ENCODE results near the gene CNTNAP2. TPM values are rescaled to one million over a fixed set of nuclear protein-coding genes. Genes with fewer than 3 reads are reported as not detected.
A peak's percentile ranks its signal among the peaks of the same experiment; 100 is the strongest.

CNTNAP2 gene
- total and polyA plus RNA-seq, 2 donors from 2014 or later, result 0.06 to 0.13 TPM

GRCh38 chr7:146514304-146514703 is 397.7 kb downstream of the CNTNAP2 start:
- H3K9me3 ChIP-seq (ENCODE audit: control insufficient read depth in 2 of 3, insufficient read depth in 1 of 3, low read length in 3 of 3), result peaks cover 0 to 6% (median 2%) of the 10 kb centered on the region in 3 donors
- no peaks in the 10 kb centered on the region for H3K36me3 ChIP-seq (ENCODE audit: control insufficient read depth in 2 of 3, insufficient read depth in 3 of 3, low read length in 3 of 3)
- H3K9ac ChIP-seq (ENCODE audit: low read length in 3 of 3), result no peak overlapping the region
- intact Hi-C loops (cut with DNase I), result no loop called here
- no peaks in the 10 kb centered on the region for H3K27me3 ChIP-seq (ENCODE audit: control insufficient read depth, insufficient read depth, low read length)
- no peak for TF ChIP-seq CTCF (IDR thresholded peaks at IDR 0.05; ENCODE audit: borderline replicate concordance, extremely low read depth, insufficient read depth)
- FAIRE-seq, result no peak
- no peak overlapping the region for H3K4me3 ChIP-seq (ENCODE audit: low read length in 3 of 3)
- DNase-seq, result no peak
- H3K4me1 ChIP-seq (ENCODE audit: control insufficient read depth in 2 of 3, insufficient read depth in 2 of 3, low read depth in 1 of 3, low read length in 3 of 3), result no peaks in the 10 kb centered on the region
- H3K27ac ChIP-seq (ENCODE audit: low read depth in 2 of 2, low read length in 2 of 2), result no peak overlapping the region

GRCh38 chr7:146528581-146528980 is 412.0 kb downstream of the CNTNAP2 start:
- H3K4me1 ChIP-seq (ENCODE audit: control insufficient read depth in 2 of 3, insufficient read depth in 2 of 3, low read depth in 1 of 3, low read length in 3 of 3), result no peaks in the 10 kb centered on the region

GRCh38 chr7:146539836-146540235 is 423.2 kb downstream of the CNTNAP2 start:
- intact Hi-C loops (cut with DNase I), result no loop called here
- Histone ChIP-seq H3K9ac (ENCODE audit: low read length in 3 of 3) (no peak overlapping the region), H3K27ac (ENCODE audit: low read depth in 2 of 2, low read length in 2 of 2) (no peak overlapping the region), H3K9me3 (ENCODE audit: control insufficient read depth in 2 of 3, insufficient read depth in 1 of 3, low read length in 3 of 3) (no peaks in the 10 kb centered on the region), H3K4me1 (ENCODE audit: control insufficient read depth in 2 of 3, insufficient read depth in 2 of 3, low read depth in 1 of 3, low read length in 3 of 3) (no peaks in the 10 kb centered on the region), H3K4me3 (ENCODE audit: low read length in 3 of 3) (no peak overlapping the region), H3K27me3 (ENCODE audit: control insufficient read depth, insufficient read depth, low read length) (no peaks in the 10 kb centered on the region), H3K36me3 (ENCODE audit: control insufficient read depth in 2 of 3, insufficient read depth in 3 of 3, low read length in 3 of 3) (no peaks in the 10 kb centered on the region)
- FAIRE-seq, result no peak
- TF ChIP-seq CTCF (IDR thresholded peaks at IDR 0.05; ENCODE audit: borderline replicate concordance, extremely low read depth, insufficient read depth), result no peak
- peak in 4 of 5 donors; percentile 40 to 79 (median 69) for DNase-seq

More at GRCh38 chr7:146528581-146528980, 412.0 kb downstream of the CNTNAP2 start:
- FAIRE-seq (no peak), DNase-seq (no peak)
- H3K27me3 ChIP-seq (ENCODE audit: control insufficient read depth, insufficient read depth, low read length), result no peaks in the 10 kb centered on the region
- H3K9ac ChIP-seq (ENCODE audit: low read length in 3 of 3), result no peak overlapping the region
- TF ChIP-seq CTCF (IDR thresholded peaks at IDR 0.05; ENCODE audit: borderline replicate concordance, extremely low read depth, insufficient read depth), result no peak
- no peak overlapping the region for H3K4me3 ChIP-seq (ENCODE audit: low read length in 3 of 3)
- H3K9me3 ChIP-seq (ENCODE audit: control insufficient read depth in 2 of 3, insufficient read depth in 1 of 3, low read length in 3 of 3), result no peaks in the 10 kb centered on the region
- intact Hi-C loops (cut with DNase I), result no loop called here
- no peaks in the 10 kb centered on the region for H3K36me3 ChIP-seq (ENCODE audit: control insufficient read depth in 2 of 3, insufficient read depth in 3 of 3, low read length in 3 of 3)
- H3K27ac ChIP-seq (ENCODE audit: low read depth in 2 of 2, low read length in 2 of 2), result no peak overlapping the region

- intact Hi-C loops (cut with DNase I), result no loop called here
- no peaks in the 10 kb centered on the region for H3K9me3 ChIP-seq (ENCODE audit: control insufficient read depth in 2 of 3, insufficient read depth in 1 of 3, low read length in 3 of 3)
- FAIRE-seq, result no peak
- no peak for TF ChIP-seq CTCF (IDR thresholded peaks at IDR 0.05; ENCODE audit: borderline replicate concordance, extremely low read depth, insufficient read depth)
- no peak overlapping the region for H3K27ac ChIP-seq (ENCODE audit: low read depth in 2 of 2, low read length in 2 of 2)
- no peak overlapping the region for H3K9ac ChIP-seq (ENCODE audit: low read length in 3 of 3)
- H3K4me1 ChIP-seq (ENCODE audit: control insufficient read depth in 2 of 3, insufficient read depth in 2 of 3, low read depth in 1 of 3, low read length in 3 of 3), result no peaks in the 10 kb centered on the region
- H3K36me3 ChIP-seq (ENCODE audit: control insufficient read depth in 2 of 3, insufficient read depth in 3 of 3, low read length in 3 of 3), result no peaks in the 10 kb centered on the region
- H3K27me3 ChIP-seq (ENCODE audit: control insufficient read depth, insufficient read depth, low read length), result no peaks in the 10 kb centered on the region
- no peak for DNase-seq
- H3K4me3 ChIP-seq (ENCODE audit: low read length in 3 of 3), result no peak overlapping the region
These were observed 425.5 kb downstream of the CNTNAP2 start for GRCh38 chr7:146542101-146542500.
